Natural killer cell (primary cell): ENCODE data around the gene GPATCH2L. TPM values are rescaled to one million over a fixed set of nuclear protein-coding genes. Genes with fewer than 3 reads are reported as not detected.

Experiments used
- ATAC-seq, 3 donors: fragments of 150-1000 bp in 2 of 3; fragments of 200-7000 bp in 1 of 3; cut with Tn5 transposase; 1 replicate in 1 of 3; 2 replicates in 2 of 3; pipeline ENCODE4 v1.10.0; 2021; ENCODE audit warnings: mild to moderate bottlenecking in 2 of 3, moderate library complexity in 2 of 3
- DNase-seq, 2 donors: peaks; one replicate each; pipeline versions ENCODE4 v3.0.0 to v3.0.0-alpha.2; 2013 to 2021; ENCODE audit warnings: mixed read lengths in 1 of 2
- H3K27ac ChIP-seq: one replicate; pipeline ENCODE4 v1.5.1; 2013; ENCODE audit warnings: mild to moderate bottlenecking, low read length
- H3K27me3 ChIP-seq: one replicate; pipeline ENCODE4 v1.6.1; 2013; ENCODE audit warnings: low read length; ENCODE audit not compliant: control insufficient read depth, insufficient read depth
- H3K36me3 ChIP-seq: one replicate; pipeline ENCODE4 v1.6.1; 2013; ENCODE audit warnings: low read length; ENCODE audit not compliant: control insufficient read depth, insufficient read depth
- H3K4me1 ChIP-seq: one replicate; pipeline ENCODE4 v1.6.1; 2013; ENCODE audit warnings: low read length; ENCODE audit not compliant: control insufficient read depth, insufficient read depth
- H3K4me3 ChIP-seq: one replicate; pipeline ENCODE4 v1.5.1; 2013; ENCODE audit warnings: low read length
- H3K9me3 ChIP-seq: one replicate; pipeline ENCODE4 v1.6.1; 2013; ENCODE audit warnings: low read length; ENCODE audit not compliant: control insufficient read depth, insufficient read depth
- H3K27ac Mint-ChIP-seq, 2 donors: one replicate each; pipeline ENCODE4 v1.8.0; 2022; ENCODE audit warnings: mild to moderate bottlenecking in 2 of 2, mixed read lengths in 2 of 2, moderate library complexity in 1 of 2
- H3K27me3 Mint-ChIP-seq, 2 donors: one replicate each; pipeline ENCODE4 v1.8.0; 2022; ENCODE audit warnings: low read depth in 2 of 2, mixed read lengths in 2 of 2
- H3K36me3 Mint-ChIP-seq: one replicate; pipeline ENCODE4 v1.8.0; 2022; ENCODE audit warnings: mixed read lengths
- H3K4me1 Mint-ChIP-seq, 2 donors: one replicate each; pipeline ENCODE4 v1.8.0; 2022; ENCODE audit warnings: mixed read lengths in 2 of 2
- H3K4me3 Mint-ChIP-seq: one replicate; pipeline ENCODE4 v1.8.0; 2022; ENCODE audit warnings: mild to moderate bottlenecking, moderate library complexity, mixed read lengths
- H3K9me3 Mint-ChIP-seq, 2 donors: one replicate each; pipeline ENCODE4 v1.8.0; 2022; ENCODE audit warnings: mixed read lengths in 2 of 2
- CTCF ChIP-seq: fragments of 200-600 bp; IDR thresholded peaks from one replicate; pipeline ENCODE4 v1.8.0; 2022; ENCODE audit warnings: antibody characterized with exemption
- WGBS: methylation state at CpG from one replicate; pipeline ENCODE4 v1.1.7; 2013; ENCODE audit warnings: missing lambda C conversion rate; ENCODE audit not compliant: insufficient coverage; 5-methylcytosine and 5-hydroxymethylcytosine counted together
- intact Hi-C: fragments of 100-400 bp; cut with micrococcal nuclease; formaldehyde crosslinking; loops from one replicate; pipeline ENCODE4 v1.14.2; 2022
- total RNA-seq, 4 donors: library from RNA; stranded (reverse); fragments of 120-200 nt in 1 of 4; gene quantifications; one replicate each; pipeline versions ENCODE4 v1.2.3 to v1.2.4, GENCODE V29; 2013 to 2022

The GPATCH2L gene
- total RNA-seq, 3 donors from 2014 or later (not counting 1 experiment from before 2014, with no cell fraction given), result 69.1 to 111 (median 90.4) TPM

GRCh38 chr14:76126076-76126475, 25.6 kb upstream of the GPATCH2L start:
- H3K27me3 ChIP-seq, result no peaks in the 10 kb centered on the region
- DNase-seq (no peak), ATAC-seq (no peak)
- Mint-ChIP-seq H3K27me3 (peaks cover 41 to 66% of the 10 kb centered on the region in 2 donors), H3K36me3 (no peaks in the 10 kb centered on the region), H3K9me3 (no peaks in the 10 kb centered on the region), H3K4me3 (no peak overlapping the region), H3K4me1 (no peaks in the 10 kb centered on the region), H3K27ac (no peak overlapping the region)
- intact Hi-C loops, result no loop called here
- no peaks in the 10 kb centered on the region for H3K4me1 ChIP-seq
- WGBS, result 82% methylated on average over 5 of the region's 5 CpGs
- no peak overlapping the region for H3K4me3 ChIP-seq
- H3K27ac ChIP-seq, result no peak overlapping the region
- no peaks in the 10 kb centered on the region for H3K36me3 ChIP-seq
- no peaks in the 10 kb centered on the region for H3K9me3 ChIP-seq
- TF ChIP-seq CTCF, result no peak

- Histone ChIP-seq H3K27ac (no peak overlapping the region), H3K4me3 (no peak overlapping the region), H3K4me1 (no peaks in the 10 kb centered on the region), H3K9me3 (no peaks in the 10 kb centered on the region), H3K36me3 (no peaks in the 10 kb centered on the region), H3K27me3 (no peaks in the 10 kb centered on the region)
- 71% methylated on average over 2 of the region's 3 CpGs for WGBS
- H3K36me3 Mint-ChIP-seq, result no peaks in the 10 kb centered on the region
- no peaks in the 10 kb centered on the region for H3K4me1 Mint-ChIP-seq
- DNase-seq (no peak), ATAC-seq (no peak)
- H3K4me3 Mint-ChIP-seq, result no peak overlapping the region
- H3K27me3 Mint-ChIP-seq, result peaks cover 58 to 84% of the 10 kb centered on the region in 2 donors
- intact Hi-C loops, result no loop called here
- H3K9me3 Mint-ChIP-seq, result no peaks in the 10 kb centered on the region
- TF ChIP-seq CTCF, result no peak
- H3K27ac Mint-ChIP-seq, result no peak overlapping the region
Measured at GRCh38 chr14:76129851-76130576, 21.7 kb upstream of the GPATCH2L start.

- H3K27me3 Mint-ChIP-seq, result peaks cover 60 to 86% of the 10 kb centered on the region in 2 donors
- H3K36me3 ChIP-seq, result no peaks in the 10 kb centered on the region
- H3K36me3 Mint-ChIP-seq, result no peaks in the 10 kb centered on the region
- 18% methylated on average over 20 of the region's 30 CpGs for WGBS
- no peak for TF ChIP-seq CTCF
- H3K4me3 ChIP-seq, result no peak overlapping the region
- intact Hi-C loops, result no loop called here
- H3K27me3 ChIP-seq, result no peaks in the 10 kb centered on the region
- no peak overlapping the region for H3K4me3 Mint-ChIP-seq
- H3K9me3 ChIP-seq, result no peaks in the 10 kb centered on the region
- no peak overlapping the region for H3K27ac ChIP-seq
- H3K4me1 Mint-ChIP-seq, result no peaks in the 10 kb centered on the region
- no peak overlapping the region for H3K27ac Mint-ChIP-seq
- DNase-seq (no peak), ATAC-seq (no peak)
- no peaks in the 10 kb centered on the region for H3K9me3 Mint-ChIP-seq
- H3K4me1 ChIP-seq, result no peaks in the 10 kb centered on the region
Measured at GRCh38 chr14:76131071-76131965, 20.4 kb upstream of the GPATCH2L start.
